H9 (cell line): Measurements from ENCODE around the gene CHML. TPM values are rescaled to one million over a fixed set of nuclear protein-coding genes. Genes with fewer than 3 reads are reported as not detected.

Experiments
- DNase-seq: peaks from one replicate; pipeline ENCODE4 v3.0.0-alpha.2; 2017
- H2AFZ ChIP-seq: one replicate; pipeline ENCODE4 v1.6.1; 2013; ENCODE audit warnings: mild to moderate bottlenecking, low read length, control low read depth, moderate library complexity
- H2AK5ac ChIP-seq: 2 replicates; pipeline ENCODE4 v1.6.1; 2013; ENCODE audit warnings: low read length, control low read depth, mixed read lengths; ENCODE audit not compliant: insufficient read length
- H2BK120ac ChIP-seq: one replicate; pipeline ENCODE4 v1.6.1; 2013; ENCODE audit warnings: low read depth, mild to moderate bottlenecking, low read length, control low read depth, inconsistent platforms; ENCODE audit not compliant: poor library complexity, severe bottlenecking
- H2BK12ac ChIP-seq: 2 replicates; pipeline ENCODE4 v1.6.1; 2013; ENCODE audit warnings: low read length, control low read depth, mixed read lengths, low read depth; ENCODE audit not compliant: insufficient read length
- H2BK15ac ChIP-seq: 2 replicates; pipeline ENCODE4 v1.6.1; 2013; ENCODE audit warnings: low read depth, low read length, control low read depth
- H2BK20ac ChIP-seq: one replicate; pipeline ENCODE4 v1.6.1; 2013; ENCODE audit warnings: low read depth, mild to moderate bottlenecking, low read length, control low read depth, inconsistent platforms; ENCODE audit not compliant: poor library complexity, severe bottlenecking
- H2BK5ac ChIP-seq: 2 replicates; pipeline ENCODE4 v1.6.1; 2013; ENCODE audit warnings: low read length, control low read depth, mixed read lengths; ENCODE audit not compliant: insufficient read length
- H3K14ac ChIP-seq: 2 replicates; pipeline ENCODE4 v1.6.1; 2013; ENCODE audit warnings: low read length, control low read depth; ENCODE audit not compliant: insufficient read depth
- H3K18ac ChIP-seq: 2 replicates; pipeline ENCODE4 v1.6.1; 2013; ENCODE audit warnings: low read depth, mild to moderate bottlenecking, mixed read lengths, low read length, control low read depth; ENCODE audit not compliant: insufficient read length
- H3K23ac ChIP-seq: 2 replicates; pipeline ENCODE4 v1.6.1; 2013; ENCODE audit warnings: low read length, control low read depth, mixed read lengths, low read depth; ENCODE audit not compliant: insufficient read length
- H3K23me2 ChIP-seq: 2 replicates; pipeline ENCODE4 v1.6.1; 2013; ENCODE audit warnings: low read depth, mild to moderate bottlenecking, mixed read lengths, low read length, control low read depth; ENCODE audit not compliant: insufficient read length, poor library complexity, severe bottlenecking
- H3K27ac ChIP-seq: 2 replicates; pipeline ENCODE4 v1.5.1; 2013; ENCODE audit warnings: low read length, control low read depth, mixed read lengths, low read depth; ENCODE audit not compliant: insufficient read length
- H3K27me3 ChIP-seq: 2 replicates; pipeline ENCODE4 v1.6.1; 2013; ENCODE audit warnings: low read length, control low read depth, inconsistent platforms; ENCODE audit not compliant: insufficient read depth
- H3K4ac ChIP-seq: 2 replicates; pipeline ENCODE4 v1.6.1; 2013; ENCODE audit warnings: low read depth, mild to moderate bottlenecking, control low read depth, inconsistent platforms, low read length, moderate library complexity
- H3K4me1 ChIP-seq: 2 replicates; pipeline ENCODE4 v1.6.1; 2013; ENCODE audit warnings: low read length, control low read depth, inconsistent platforms; ENCODE audit not compliant: insufficient read depth
- H3K4me2 ChIP-seq: 2 replicates; pipeline ENCODE4 v1.6.1; 2013; ENCODE audit warnings: low read length, control low read depth, mixed read lengths; ENCODE audit not compliant: insufficient read length, insufficient read depth
- H3K56ac ChIP-seq: 2 replicates; pipeline ENCODE4 v1.6.1; 2013; ENCODE audit warnings: low read depth, mild to moderate bottlenecking, mixed read lengths, low read length, control low read depth; ENCODE audit not compliant: insufficient read length
- H3K79me1 ChIP-seq: 2 replicates; pipeline ENCODE4 v1.6.1; 2013; ENCODE audit warnings: low read depth, mild to moderate bottlenecking, moderate library complexity, low read length, control low read depth, inconsistent platforms; ENCODE audit not compliant: insufficient read depth, poor library complexity, severe bottlenecking
- H3K79me2 ChIP-seq: 2 replicates; pipeline ENCODE4 v1.6.1; 2013; ENCODE audit warnings: low read length, control low read depth, inconsistent platforms; ENCODE audit not compliant: insufficient read depth
- H3K9ac ChIP-seq: 2 replicates; pipeline ENCODE4 v1.6.1; 2013; ENCODE audit warnings: low read length, control low read depth, mixed read lengths; ENCODE audit not compliant: insufficient read length; ENCODE audit errors: extremely low read depth
- H3K9me3 ChIP-seq: one replicate; pipeline ENCODE4 v1.6.1; 2013; ENCODE audit warnings: low read depth, low read length, inconsistent platforms; ENCODE audit not compliant: control insufficient read depth
- H3T11ph ChIP-seq: one replicate; pipeline ENCODE4 v1.6.1; 2013; ENCODE audit warnings: mild to moderate bottlenecking, low read length, control low read depth, inconsistent platforms
- H4K20me1 ChIP-seq: one replicate; pipeline ENCODE4 v1.6.1; 2013; ENCODE audit not compliant: control insufficient read depth, insufficient read length, insufficient read depth
- H4K5ac ChIP-seq: 2 replicates; pipeline ENCODE4 v1.6.1; 2013; ENCODE audit warnings: low read depth, mild to moderate bottlenecking, mixed read lengths, low read length, control low read depth; ENCODE audit not compliant: insufficient read length
- H4K8ac ChIP-seq: replicated peaks from 2 replicates; pipeline ENCODE4 v1.6.1; 2013; ENCODE audit warnings: low read length, control low read depth, mixed read lengths, low read depth; ENCODE audit not compliant: insufficient read length
- H4K91ac ChIP-seq: 2 replicates; pipeline ENCODE4 v1.6.1; 2013; ENCODE audit warnings: low read depth, mild to moderate bottlenecking, moderate library complexity, mixed read lengths, low read length, control low read depth; ENCODE audit not compliant: insufficient read length
- H3K27ac Mint-ChIP-seq, 3 experiments: 2 replicates in 2 of 3; 3 replicates in 1 of 3; pipeline ENCODE4 v1.8.0; 2020 to 2021; ENCODE audit warnings: mixed read lengths in 3 of 3, mild to moderate bottlenecking in 1 of 3, moderate library complexity in 1 of 3
- H3K27me3 Mint-ChIP-seq: 2 replicates; pipeline ENCODE4 v1.8.0; 2021; ENCODE audit warnings: low read depth, mild to moderate bottlenecking, moderate library complexity, mixed read lengths
- H3K36me3 Mint-ChIP-seq, 3 experiments: 2 replicates in 2 of 3; 3 replicates in 1 of 3; pipeline ENCODE4 v1.8.0; 2020 to 2021; ENCODE audit warnings: low read depth in 3 of 3, mixed read lengths in 3 of 3; ENCODE audit not compliant: insufficient read depth in 1 of 3
- H3K4me1 Mint-ChIP-seq, 2 experiments: 2 replicates each; pipeline ENCODE4 v1.8.0; 2020; ENCODE audit warnings: mixed read lengths in 2 of 2
- H3K4me3 Mint-ChIP-seq, 2 experiments: 2 replicates in 1 of 2; 3 replicates in 1 of 2; pipeline ENCODE4 v1.8.0; 2020 to 2021; ENCODE audit warnings: mild to moderate bottlenecking in 2 of 2, mixed read lengths in 2 of 2, moderate library complexity in 1 of 2
- H3K9me3 Mint-ChIP-seq, 2 experiments: 2 replicates in 1 of 2; 3 replicates in 1 of 2; pipeline ENCODE4 v1.8.0; 2020; ENCODE audit warnings: mild to moderate bottlenecking in 2 of 2, mixed read lengths in 2 of 2, moderate library complexity in 1 of 2
- CTCF ChIP-seq: fragments of 200-600 bp; sonication (generic); conservative IDR thresholded peaks from 3 replicates; pipeline ENCODE4 v1.8.0; 2021; ENCODE audit warnings: antibody characterized with exemption, mild to moderate bottlenecking
- WGBS: extraction: QIAGEN DNeasy Blood & Tissue Kit; methylation state at CpG from one replicate; pipeline ENCODE4 v1.1.7; 2013; ENCODE audit warnings: missing lambda C conversion rate, low lambda C conversion rate, mixed read lengths; ENCODE audit not compliant: insufficient read length; ENCODE audit errors: extremely low coverage; 5-methylcytosine and 5-hydroxymethylcytosine counted together
- total RNA-seq: library from RNA; stranded (reverse); gene quantifications from 2 replicates; pipeline ENCODE4 v1.2.1, GENCODE V29; 2021

CHML gene
- total RNA-seq, 1 experiment from 2014 or later: 45.7 TPM

GRCh38 chr1:241606544-241606943 is 33.6 kb downstream of the CHML start:
- Histone ChIP-seq H3T11ph (no peak overlapping the region), H4K5ac (no peak overlapping the region)
- H3K4me1 Mint-ChIP-seq: no peaks in the 10 kb centered on the region

More at GRCh38 chr1:241606544-241606943, 33.6 kb downstream of the CHML start:
- H3K14ac ChIP-seq: no peak overlapping the region
- H3K9ac ChIP-seq: no peak overlapping the region
- no peak overlapping the region for H3K23ac ChIP-seq
- no peaks in the 10 kb centered on the region for H3K23me2 ChIP-seq
- H3K9me3 ChIP-seq: no peaks in the 10 kb centered on the region
- no peak overlapping the region for H3K4me2 ChIP-seq
- no peak overlapping the region for H2BK12ac ChIP-seq
- H3K27ac ChIP-seq: no peak overlapping the region
- H3K9me3 Mint-ChIP-seq: no peaks in the 10 kb centered on the region; a peak in 1 of 5 replicates
- H2BK5ac ChIP-seq: no peak overlapping the region
- no peak overlapping the region for H2BK120ac ChIP-seq
- no peaks in the 10 kb centered on the region for H4K20me1 ChIP-seq
- DNase-seq: no peak
- H2AK5ac ChIP-seq: no peak overlapping the region
- no peak overlapping the region for H3K18ac ChIP-seq
- H3K4ac ChIP-seq: no peak overlapping the region
- no peak overlapping the region for H3K4me3 Mint-ChIP-seq
- no peak overlapping the region for H2BK20ac ChIP-seq
- WGBS: no CpG with 5 or more reads among the region's 5 CpGs
- no peak overlapping the region for H2AFZ ChIP-seq
- no peaks in the 10 kb centered on the region for H3K79me2 ChIP-seq
- no peaks in the 10 kb centered on the region for H3K27me3 ChIP-seq
- H2BK15ac ChIP-seq: no peak overlapping the region
- no peak overlapping the region for H3K27ac Mint-ChIP-seq
- H3K56ac ChIP-seq: no peak overlapping the region
- H4K8ac ChIP-seq: no peak overlapping the region
- no peak for TF ChIP-seq CTCF
- no peaks in the 10 kb centered on the region for H3K27me3 Mint-ChIP-seq
- no peaks in the 10 kb centered on the region for H3K4me1 ChIP-seq
- no peaks in the 10 kb centered on the region for H3K79me1 ChIP-seq
- peaks cover 0 to 3% (median 0%) of the 10 kb centered on the region in 3 experiments; a peak in 3 of 7 replicates for H3K36me3 Mint-ChIP-seq
- H4K91ac ChIP-seq: no peak overlapping the region
